Stomach (tissue), 9 donors: ENCODE results near the gene ADI1. TPM values are rescaled to one million over a fixed set of nuclear protein-coding genes. Genes with fewer than 3 reads are reported as not detected.
"Not testable (repeated sequence)": the region's sequence is repeated elsewhere in the genome, so short reads cannot be mapped to it uniquely, and the experiment has no call there.

Source experiments
- DNase-seq, 2 donors: peaks; one replicate each; pipeline versions ENCODE4 v3.0.0 to v3.0.0-alpha.2; 2013 to 2019
- H3K27ac ChIP-seq, 5 donors: fragments of 200-600 bp in 4 of 5; sonication (generic) in 4 of 5; one replicate each; pipeline ENCODE4 v1.5.1; 2013 to 2019; ENCODE audit warnings: mild to moderate bottlenecking in 1 of 5, moderate library complexity in 1 of 5
- H3K27me3 ChIP-seq, 3 donors: fragments of 200-600 bp; sonication (generic); one replicate each; pipeline ENCODE4 v1.5.1; 2017 to 2019; ENCODE audit warnings: mixed run types in 1 of 3
- H3K36me3 ChIP-seq, 4 donors: fragments of 200-600 bp; sonication (generic); 1 replicate in 3 of 4; 2 replicates in 1 of 4; pipeline ENCODE4 v1.5.1; 2016 to 2019
- H3K4me1 ChIP-seq, 4 donors: fragments of 200-600 bp; sonication (generic); one replicate each; pipeline ENCODE4 v1.5.1; 2016 to 2019
- H3K4me3 ChIP-seq, 4 donors: fragments of 200-600 bp; sonication (generic) in 3 of 4; one replicate each; pipeline ENCODE4 v1.5.1; 2016 to 2019; ENCODE audit warnings: mild to moderate bottlenecking in 1 of 4
- H3K9me3 ChIP-seq, 4 donors: fragments of 200-600 bp; sonication (generic); one replicate each; pipeline ENCODE4 v1.5.1; 2016 to 2019
- CTCF ChIP-seq, 7 experiments: fragments of 450-650 bp in 4 of 7; fragments of 200-600 bp in 3 of 7; sonication (generic) in 3 of 7; IDR thresholded peaks; one replicate each; pipeline ENCODE4 v1.5.1; 2016 to 2019; ENCODE audit warnings: antibody characterized with exemption in 7 of 7, control low read depth in 2 of 7, mild to moderate bottlenecking in 1 of 7
- EP300 ChIP-seq: sonication (generic); formaldehyde crosslinking; IDR thresholded peaks from one replicate; pipeline ENCODE4 v1.6.1; 2017; ENCODE audit warnings: antibody characterized with exemption
- POLR2A ChIP-seq, 4 donors: fragments of 450-650 bp; IDR thresholded peaks; one replicate each; pipeline ENCODE4 v1.6.1; 2016; ENCODE audit warnings: antibody characterized with exemption in 4 of 4, control low read depth in 2 of 4, mild to moderate bottlenecking in 1 of 4, moderate library complexity in 1 of 4
- POLR2AphosphoS5 ChIP-seq, 3 donors: sonication (generic); formaldehyde crosslinking; IDR thresholded peaks; one replicate each; pipeline ENCODE4 v1.6.1; 2016; ENCODE audit warnings: antibody characterized with exemption in 3 of 3
- WGBS, 5 donors: extraction: QIAGEN DNeasy Blood & Tissue Kit in 3 of 5; methylation state at CpG; one replicate each; pipeline versions ENCODE4 v1.1.5 to v1.1.7; 2013 to 2018; 5-methylcytosine and 5-hydroxymethylcytosine counted together
- intact Hi-C: fragments of 100-400 bp; cut with DNase I; formaldehyde crosslinking; loops from one replicate; pipeline ENCODE4 v1.15.1; 2023; ENCODE audit warnings: low total_unique reads
- polyA plus RNA-seq, 3 donors: library from polyadenylated mRNA; stranded (reverse); fragments of 200-250 nt; gene quantifications; one replicate each; pipeline ENCODE4 v1.2.3, GENCODE V29; 2013
- total RNA-seq, 5 donors: library from RNA; depleted of rRNA; stranded (reverse); fragments of >200 nt; gene quantifications; one replicate each; pipeline versions ENCODE4 v1.1.0 to v1.2.3, GENCODE V29; 2014 to 2016
- donor health status: healthy with polysubstance abuse.
- donor health status: Bipolar disorder and iron deficiency.
- donor health status: healthy.

The ADI1 gene
- total and polyA plus RNA-seq, 8 donors, result 25.1 to 124 (median 67.5) TPM

GRCh38 chr2:3520591-3520990, 1.3 kb upstream of the ADI1 start:
- Histone ChIP-seq H3K4me1 (peaks cover 48 to 79% (median 63%) of the 10 kb centered on the region in 4 donors), H3K27ac (no peak overlapping the region), H3K36me3 (peaks cover 0 to 7% (median 4%) of the 10 kb centered on the region in 4 donors), H3K9me3 (no peaks in the 10 kb centered on the region), H3K27me3 (no peaks in the 10 kb centered on the region), H3K4me3 (peak overlapping the region in 2 of 4 donors; percentile 91 to 94)
- WGBS, 5 donors, result 90 to 93% (median 92%) methylated on average over 6 of the region's 6 CpGs
- intact Hi-C loops, result no loop called here
- TF ChIP-seq POLR2AphosphoS5 (IDR thresholded peaks at IDR 0.05) (no peak), EP300 (no peak), CTCF (IDR thresholded peaks at IDR 0.05) (no peak), POLR2A (IDR thresholded peaks at IDR 0.05) (no peak)
- DNase-seq, result no peak

- 0 to 1% (median 0%) methylated on average over 29 to 67 of the region's 67 CpGs for WGBS, 5 donors
- DNase-seq, result peak; percentile 97 to 100
- no peaks in the 10 kb centered on the region for H3K27me3 ChIP-seq
These were observed 656 bp downstream of the ADI1 start for GRCh38 chr2:3518496-3519254.

GRCh38 chr2:3517948-3518495, 1.3 kb downstream of the ADI1 start:
- peak overlapping the region; percentile 80 to 97 (median 92) for H3K4me3 ChIP-seq
- no peak for DNase-seq
- no peak for TF ChIP-seq EP300
- no peak for TF ChIP-seq POLR2A (IDR thresholded peaks at IDR 0.05)
- no peak for TF ChIP-seq POLR2AphosphoS5 (IDR thresholded peaks at IDR 0.05)
- TF ChIP-seq CTCF (IDR thresholded peaks at IDR 0.05), result no peak
- no peaks in the 10 kb centered on the region for H3K27me3 ChIP-seq
- 20 to 24% (median 23%) methylated on average over 3 of the region's 3 CpGs for whole genome bisulfite sequencing, 5 donors
- intact Hi-C loops, result no loop called here
- peaks cover 28 to 54% (median 44%) of the 10 kb centered on the region in 4 donors for H3K4me1 ChIP-seq
- H3K9me3 ChIP-seq, result peaks cover 0 to 5% (median 0%) of the 10 kb centered on the region in 4 donors
- H3K36me3 ChIP-seq, result peaks cover 8 to 18% (median 14%) of the 10 kb centered on the region in 4 donors
- peak overlapping the region; percentile 95 to 100 (median 100) for H3K27ac ChIP-seq

More at GRCh38 chr2:3518496-3519254, 656 bp downstream of the ADI1 start:
- H3K27ac ChIP-seq, result peak overlapping the region; percentile 95 to 100 (median 100)
- peaks cover 32 to 61% (median 47%) of the 10 kb centered on the region in 4 donors for H3K4me1 ChIP-seq
- H3K36me3 ChIP-seq, result peaks cover 4 to 11% (median 7%) of the 10 kb centered on the region in 4 donors
- peaks cover 0 to 5% (median 0%) of the 10 kb centered on the region in 4 donors for H3K9me3 ChIP-seq
- intact Hi-C loops, result no loop called here
- peak overlapping the region; percentile 80 to 97 (median 92) for H3K4me3 ChIP-seq
- TF ChIP-seq EP300 (no peak), POLR2AphosphoS5 (IDR thresholded peaks at IDR 0.05) (peak in 2 of 3 donors; percentile 72 to 89)

- H3K27me3 ChIP-seq, result no peaks in the 10 kb centered on the region
- no peak overlapping the region for H3K27ac ChIP-seq
- WGBS, 5 donors, result 91 to 98% (median 96%) methylated on average over 3 of the region's 3 CpGs
- no peak for DNase-seq
- H3K4me3 ChIP-seq, result no peak overlapping the region
- peaks cover 0 to 5% (median 0%) of the 10 kb centered on the region in 4 donors for H3K9me3 ChIP-seq
- no peak for TF ChIP-seq POLR2AphosphoS5 (IDR thresholded peaks at IDR 0.05)
- peaks cover 20 to 29% (median 26%) of the 10 kb centered on the region in 4 donors for H3K36me3 ChIP-seq
- intact Hi-C loops, result no loop called here
- H3K4me1 ChIP-seq, result peaks cover 20 to 42% (median 36%) of the 10 kb centered on the region in 4 donors
These were observed 2.5 kb downstream of the ADI1 start for GRCh38 chr2:3516831-3517230.

GRCh38 chr2:3515438-3515837, 3.9 kb downstream of the ADI1 start:
- H3K27me3 ChIP-seq, intact Hi-C loops, H3K4me3 ChIP-seq, DNase-seq, H3K9me3 ChIP-seq, H3K27ac ChIP-seq: not testable (repeated sequence)
- 65 to 98% (median 89%) methylated on average over 4 to 5 of the region's 5 CpGs for WGBS, 5 donors
- H3K4me1 ChIP-seq, result peaks cover 13 to 28% (median 24%) of the 10 kb centered on the region in 4 donors
- H3K36me3 ChIP-seq, result peaks cover 31 to 43% (median 40%) of the 10 kb centered on the region in 4 donors
